OCI-LY3 (cell line): ENCODE measurements around the gene MYL4.

Experiments used
- H2AFZ ChIP-seq: fragments of 200-600, 300-600 bp; shearing (Covaris generic); 2 replicates; pipeline ENCODE4 v1.6.0; 2014; ENCODE audit warnings: antibody characterized with exemption, low read depth, low read length
- H3K27ac ChIP-seq: fragments of 200-600, 300-600 bp; sonication (generic); 2 replicates; pipeline ENCODE4 v1.5.1; 2014; ENCODE audit warnings: mild to moderate bottlenecking, low read length, moderate library complexity, mixed read lengths
- H3K27me3 ChIP-seq: fragments of 200-600, 300-600 bp; sonication (generic); 2 replicates; pipeline ENCODE4 v1.6.1; 2014; ENCODE audit warnings: low read depth, low read length, mixed read lengths
- H3K36me3 ChIP-seq: fragments of 200-600, 300-600 bp; sonication (generic); replicated peaks from 2 replicates; pipeline ENCODE3; 2014; ENCODE audit warnings: low read depth, low read length, mixed read lengths
- H3K4me1 ChIP-seq: fragments of 300-600, 200-600 bp; sonication (generic); 2 replicates; pipeline ENCODE4 v1.6.1; 2014; ENCODE audit warnings: low read length, mixed read lengths
- H3K4me2 ChIP-seq: fragments of 200-600, 300-600 bp; sonication (generic); 2 replicates; pipeline ENCODE4 v1.6.1; 2014; ENCODE audit warnings: low read length, mixed read lengths
- H3K4me3 ChIP-seq: fragments of 300-600, 200-600 bp; sonication (generic); 2 replicates; pipeline ENCODE4 v1.5.1; 2014; ENCODE audit warnings: antibody characterized with exemption, mild to moderate bottlenecking, low read length, moderate library complexity
- H3K79me2 ChIP-seq: fragments of 300-600, 200-600 bp; shearing (Covaris generic); 2 replicates; pipeline ENCODE4 v1.6.1; 2014; ENCODE audit warnings: mild to moderate bottlenecking, low read length, mixed read lengths
- H3K9ac ChIP-seq: fragments of 300-600, 200-600 bp; shearing (Covaris generic); 2 replicates; pipeline ENCODE4 v1.6.0; 2014; ENCODE audit warnings: mild to moderate bottlenecking, low read length, moderate library complexity
- H3K9me3 ChIP-seq: fragments of 200-600, 300-600 bp; shearing (Covaris generic); 2 replicates; pipeline ENCODE4 v1.6.1; 2014; ENCODE audit warnings: low read length, mixed read lengths; ENCODE audit not compliant: insufficient read depth
- H4K20me1 ChIP-seq: fragments of 200-600, 300-600 bp; sonication (generic); 2 replicates; pipeline ENCODE4 v1.6.1; 2016; ENCODE audit warnings: low read length, mixed read lengths; ENCODE audit not compliant: insufficient read depth
- EZH2phosphoT487 ChIP-seq: fragments of 200-600 bp; shearing (Covaris generic); IDR thresholded peaks from 2 replicates; pipeline ENCODE4 v1.6.1; 2018; ENCODE audit warnings: antibody characterized with exemption, mixed run types, low read depth
- TF ChIP-seq, protein P1 (sequence below): fragments of 200-600, 300-600 bp; sonication (generic); IDR thresholded peaks from 2 replicates; pipeline ENCODE4 v1.5.1; 2014; ENCODE audit warnings: antibody characterized with exemption, low read length, low read depth

Gene MYL4

DNA sequence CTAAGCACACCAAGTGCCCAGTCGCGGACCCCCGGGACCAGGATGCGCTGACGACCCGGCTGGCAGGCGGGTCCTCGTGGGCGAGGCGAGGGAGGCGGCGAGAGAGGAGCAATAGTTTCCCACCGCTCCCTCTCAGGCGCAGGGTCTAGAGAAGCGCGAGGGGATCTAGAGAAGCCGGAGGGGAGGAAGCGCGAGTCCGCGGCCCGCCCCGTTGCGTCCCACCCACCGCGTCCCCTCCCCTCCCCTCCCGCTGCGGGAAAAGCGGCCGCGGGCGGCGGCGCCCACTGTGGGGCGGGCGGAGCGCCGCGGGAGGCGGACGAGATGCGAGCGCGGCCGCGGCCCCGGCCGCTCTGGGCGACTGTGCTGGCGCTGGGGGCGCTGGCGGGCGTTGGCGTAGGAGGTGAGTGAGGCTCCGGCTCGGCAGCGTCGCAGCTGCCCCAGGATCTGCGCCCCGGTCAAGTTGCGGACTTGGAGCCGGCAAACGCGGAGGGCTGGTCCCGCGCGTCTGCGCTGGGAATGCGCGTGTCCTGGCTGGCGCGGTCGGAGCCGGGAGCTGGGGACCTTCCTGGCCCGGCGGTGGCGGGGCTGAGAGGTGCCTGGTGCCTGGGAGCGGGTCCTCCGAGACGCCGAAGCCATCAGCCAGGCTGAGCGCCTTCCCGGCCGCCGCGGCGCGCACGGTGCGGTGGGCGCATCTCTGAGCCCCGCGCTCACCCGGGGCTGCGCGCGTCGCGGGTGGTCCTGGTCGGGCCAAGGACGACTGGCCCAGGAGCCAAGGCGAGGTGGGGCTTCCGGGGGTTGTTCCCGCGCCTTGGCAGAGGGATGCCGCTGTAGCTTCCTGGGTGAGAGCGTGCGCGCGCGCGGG lies 44.6 kb downstream of the MYL4 start, which contains the start of gene ITGB3:
ITGB3 (plus strand) TSS at position 287 of the 862 bp plus-strand sequence; CDS start at position 322, 35 bp downstream.
- H3K9me3 ChIP-seq: no peaks in the 10 kb centered on the region
- no peaks in the 10 kb centered on the region for H3K36me3 ChIP-seq
- peaks cover 11% of the 10 kb centered on the region; the same call in 1 of the 2 replicates for H3K27me3 ChIP-seq

DNA sequence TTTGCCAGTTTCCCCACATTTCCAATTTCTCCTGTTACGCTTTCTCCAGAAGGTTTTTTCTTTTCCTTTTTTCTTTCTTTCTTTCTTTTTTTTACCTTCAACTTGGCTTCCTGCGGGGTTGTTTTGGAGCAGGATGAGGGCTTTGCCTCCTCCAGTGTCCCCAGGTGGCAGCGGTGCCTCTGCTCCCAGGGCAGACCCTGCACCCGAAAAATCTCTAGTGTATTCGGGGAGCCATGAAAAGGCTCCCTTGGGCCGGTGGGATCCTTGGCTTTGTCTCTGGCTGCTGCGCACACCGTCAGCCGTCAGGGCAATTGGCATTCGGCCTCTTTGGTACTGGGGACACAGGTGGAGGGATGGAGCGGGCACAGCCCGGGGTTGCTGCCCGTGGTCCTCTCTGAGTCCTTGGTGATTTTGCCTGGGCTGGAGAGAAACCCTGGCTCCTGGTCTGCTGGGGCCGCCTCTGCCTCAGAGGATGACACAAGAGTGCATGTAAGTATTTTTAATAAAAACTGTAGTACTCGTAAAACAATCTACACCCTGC lies 45.3 kb downstream of the MYL4 start:
- Histone ChIP-seq H3K9me3 (no peaks in the 10 kb centered on the region), H3K9ac (peak overlapping the region; percentile 66), H2AFZ (peak overlapping the region; percentile 48), H4K20me1 (no peaks in the 10 kb centered on the region), H3K4me1 (0 out of 2 replicates have a peak, but pooled peaks cover 3% of the 10 kb centered on the region), H3K4me2 (peak overlapping the region; percentile 91), H3K27ac (no peak overlapping the region), H3K27me3 (peaks cover 11% of the 10 kb centered on the region; the same call in 1 of the 2 replicates), H3K36me3 (no peaks in the 10 kb centered on the region), H3K79me2 (no peaks in the 10 kb centered on the region), H3K4me3 (peak overlapping the region; percentile 92)
- TF ChIP-seq EZH2phosphoT487: no peak
- TF ChIP-seq, protein P1, sequence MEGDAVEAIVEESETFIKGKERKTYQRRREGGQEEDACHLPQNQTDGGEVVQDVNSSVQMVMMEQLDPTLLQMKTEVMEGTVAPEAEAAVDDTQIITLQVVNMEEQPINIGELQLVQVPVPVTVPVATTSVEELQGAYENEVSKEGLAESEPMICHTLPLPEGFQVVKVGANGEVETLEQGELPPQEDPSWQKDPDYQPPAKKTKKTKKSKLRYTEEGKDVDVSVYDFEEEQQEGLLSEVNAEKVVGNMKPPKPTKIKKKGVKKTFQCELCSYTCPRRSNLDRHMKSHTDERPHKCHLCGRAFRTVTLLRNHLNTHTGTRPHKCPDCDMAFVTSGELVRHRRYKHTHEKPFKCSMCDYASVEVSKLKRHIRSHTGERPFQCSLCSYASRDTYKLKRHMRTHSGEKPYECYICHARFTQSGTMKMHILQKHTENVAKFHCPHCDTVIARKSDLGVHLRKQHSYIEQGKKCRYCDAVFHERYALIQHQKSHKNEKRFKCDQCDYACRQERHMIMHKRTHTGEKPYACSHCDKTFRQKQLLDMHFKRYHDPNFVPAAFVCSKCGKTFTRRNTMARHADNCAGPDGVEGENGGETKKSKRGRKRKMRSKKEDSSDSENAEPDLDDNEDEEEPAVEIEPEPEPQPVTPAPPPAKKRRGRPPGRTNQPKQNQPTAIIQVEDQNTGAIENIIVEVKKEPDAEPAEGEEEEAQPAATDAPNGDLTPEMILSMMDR: peak; percentile 32; the same call in 1 of the 2 replicates

More for the DNA sequence above, 44.6 kb downstream of the MYL4 start, which contains the start of gene ITGB3:
- TF ChIP-seq, protein P1: peak; percentile 34
- no peak for TF ChIP-seq EZH2phosphoT487
- H3K4me2 ChIP-seq: peak within 1 kb of the TSS; percentile 91
- H3K27ac ChIP-seq: no peak within 1 kb of the TSS
- peak within 1 kb of the TSS; percentile 48 for H2AFZ ChIP-seq
- H3K9ac ChIP-seq: peak within 1 kb of the TSS; percentile 66
- H3K4me3 ChIP-seq: peak within 1 kb of the TSS; percentile 92
- H3K4me1 ChIP-seq: 0 out of 2 replicates have a peak, but pooled peaks cover 3% of the 10 kb centered on the region
- no peaks in the 10 kb centered on the region for H4K20me1 ChIP-seq
- H3K79me2 ChIP-seq: no peaks in the 10 kb centered on the region

DNA sequence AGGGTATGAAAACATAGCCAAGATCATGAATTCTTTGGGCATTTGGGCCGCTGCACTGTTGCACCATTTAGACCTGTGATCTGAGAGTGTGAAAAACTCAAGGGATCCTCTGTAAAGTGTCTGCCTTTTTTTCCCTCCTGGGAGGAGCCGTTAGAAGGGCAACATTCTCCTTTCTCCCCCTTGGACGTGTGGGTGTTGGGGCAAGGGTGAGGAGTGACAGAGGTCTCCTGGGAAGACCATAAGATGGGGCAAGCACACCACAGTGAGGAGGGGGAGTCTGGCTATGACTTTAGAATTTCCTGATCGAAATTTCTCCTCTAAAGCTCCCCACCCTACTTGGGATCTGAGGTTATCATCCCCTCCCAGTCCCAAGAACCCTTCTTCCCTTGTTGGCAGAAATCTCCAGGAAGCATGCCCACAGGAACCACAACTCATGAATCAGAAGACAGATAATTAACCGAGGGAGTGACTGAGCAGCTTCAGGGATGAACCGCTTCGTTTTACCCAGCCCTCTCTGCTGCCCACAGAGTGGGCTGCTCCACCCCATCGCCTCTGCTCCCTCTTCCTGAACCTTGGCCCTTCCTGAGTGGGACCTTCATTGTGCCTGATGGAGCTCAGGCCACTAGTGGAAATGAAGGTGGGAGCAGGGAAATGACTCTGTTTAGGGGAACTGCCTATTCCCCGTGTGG lies 48.6 kb downstream of the MYL4 start:
- no peaks in the 10 kb centered on the region for H3K79me2 ChIP-seq
- no peak overlapping the region for H3K4me2 ChIP-seq
- no peak overlapping the region for H2AFZ ChIP-seq
- H3K9ac ChIP-seq: no peak overlapping the region
- H3K4me3 ChIP-seq: no peak overlapping the region
- TF ChIP-seq EZH2phosphoT487: no peak
- TF ChIP-seq, protein P1: no peak
- H3K27me3 ChIP-seq: peaks cover 11% of the 10 kb centered on the region; the same call in 1 of the 2 replicates
- H3K9me3 ChIP-seq: no peaks in the 10 kb centered on the region
- H3K4me1 ChIP-seq: 0 out of 2 replicates have a peak, but pooled peaks cover 5% of the 10 kb centered on the region
- no peaks in the 10 kb centered on the region for H4K20me1 ChIP-seq
- H3K27ac ChIP-seq: no peak overlapping the region
- H3K36me3 ChIP-seq: no peaks in the 10 kb centered on the region
